ENCODE data around the gene VDAC1. TPM values are rescaled to one million over a fixed set of nuclear protein-coding genes. Genes with fewer than 3 reads are reported as not detected.

Gene VDAC1
- total and polyA plus RNA-seq, 2 donors (not counting 3 experiments of a cell fraction or from before 2014, with no cell fraction given), result 116 to 247 TPM

DNA sequence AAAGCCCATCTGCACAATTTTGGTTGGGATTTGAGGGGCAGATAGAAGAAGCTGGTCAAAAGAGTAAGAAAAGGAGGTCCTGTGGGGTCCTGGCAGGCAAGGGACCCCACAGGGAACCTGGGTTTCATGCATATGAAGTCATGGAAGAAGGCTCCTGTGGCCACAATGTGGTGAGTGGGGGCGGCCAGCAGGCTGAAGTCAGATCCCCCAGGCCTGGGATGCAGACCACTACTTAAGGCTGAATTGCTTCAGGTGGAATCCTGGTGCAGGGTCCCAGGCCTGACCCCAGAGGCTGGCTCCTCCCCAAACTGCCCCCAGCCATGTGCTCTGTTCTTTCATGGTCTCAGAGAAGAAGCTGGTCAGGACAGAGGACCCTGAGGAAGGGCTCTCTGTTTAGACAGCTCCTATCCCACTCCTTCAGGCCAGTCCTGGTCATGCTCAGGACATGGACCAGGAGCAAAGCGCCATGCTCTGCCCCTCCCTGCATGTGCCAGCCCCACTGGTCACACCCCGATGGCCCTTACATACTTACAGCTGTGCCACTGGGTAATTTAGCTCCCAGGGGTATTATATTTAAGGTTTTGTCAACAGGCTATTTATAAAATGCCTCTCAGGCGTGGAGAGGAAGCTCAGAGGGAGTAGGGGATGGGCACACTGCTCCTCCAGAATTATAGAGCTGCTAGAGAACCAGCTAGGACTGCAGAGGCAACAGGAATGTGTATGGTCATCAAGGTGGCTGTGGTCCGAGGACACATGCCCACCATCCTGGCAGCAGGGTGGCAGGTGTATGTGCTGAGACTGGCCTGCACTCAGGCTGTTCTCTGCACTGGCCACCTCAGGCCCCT, 69.7 kb downstream of the VDAC1 start:
- H3K27me3 ChIP-seq (ENCODE audit: control insufficient read depth in 2 of 2, insufficient read depth in 2 of 2, low read length in 2 of 2), result no peaks in the 10 kb centered on the region
- no peak for FAIRE-seq
- no TSS peak for BruUV-seq (replicated peaks)
- H3K4me3 ChIP-seq (replicated peaks in 1 of 3; ENCODE audit: insufficient read depth in 1 of 3, low read depth in 1 of 3, low read length in 3 of 3), result no peak overlapping the region
- no peak overlapping the region for H3K4me2 ChIP-seq (ENCODE audit: insufficient read depth, low read length)
- no peaks in the 10 kb centered on the region for H4K20me1 ChIP-seq (replicated peaks; ENCODE audit: control insufficient read depth, extremely low read depth, insufficient read depth, low read length)
- no peak overlapping the region for H3K9ac ChIP-seq (replicated peaks; ENCODE audit: extremely low read depth, insufficient read depth, low read length)
- H2AFZ ChIP-seq (ENCODE audit: low read depth, low read length), result no peak overlapping the region
- peaks cover 3% of the 10 kb centered on the region for H3K4me1 ChIP-seq (ENCODE audit: control insufficient read depth, extremely low read depth, insufficient read depth, low read length)
- intact Hi-C loops (cut with micrococcal nuclease) (no loop called here), dilution Hi-C loops (cut with MboI; ENCODE audit: extremely low pct_ligation_motif_present, low sequenced_read_pairs) (no loop called here)
- H3K36me3 ChIP-seq (ENCODE audit: control insufficient read depth in 2 of 2, extremely low read depth in 1 of 2, insufficient read depth in 2 of 2, low read length in 2 of 2), result no peaks in the 10 kb centered on the region
- H3K9me3 ChIP-seq (replicated peaks; ENCODE audit: control insufficient read depth, insufficient read depth, low read length), result no peaks in the 10 kb centered on the region
- no peak for TF ChIP-seq EZH2 (IDR thresholded peaks at IDR 0.05; ENCODE audit: borderline replicate concordance, low read depth, low read length, severe bottlenecking)
- TF ChIP-seq, protein P1, sequence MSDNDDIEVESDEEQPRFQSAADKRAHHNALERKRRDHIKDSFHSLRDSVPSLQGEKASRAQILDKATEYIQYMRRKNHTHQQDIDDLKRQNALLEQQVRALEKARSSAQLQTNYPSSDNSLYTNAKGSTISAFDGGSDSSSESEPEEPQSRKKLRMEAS (IDR thresholded peaks at IDR 0.05; ENCODE audit: insufficient read depth, insufficient read length), result no peak
- TF ChIP-seq FOS (IDR thresholded peaks at IDR 0.05; ENCODE audit: borderline replicate concordance, insufficient read depth, low read length), result no peak
- TF ChIP-seq POLR2A (IDR thresholded peaks at IDR 0.05; ENCODE audit: low read depth, low read length), result no peak
- TF ChIP-seq JUN (IDR thresholded peaks at IDR 0.05; ENCODE audit: borderline replicate concordance, insufficient read depth, insufficient read length, low read depth), result no peak
- ChIA-PET POLR2A (no interaction called here), CTCF (no interaction called here)
- H3K79me2 ChIP-seq (ENCODE audit: control insufficient read depth, insufficient read depth, low read length), result no peaks in the 10 kb centered on the region
- DNase-seq (ENCODE audit: low read depth, low spot score), result no peak
- H3K27ac ChIP-seq (ENCODE audit: insufficient read depth, low read depth, low read length), result no peak overlapping the region
- no peaks in the 10 kb centered on the region for H3K9me1 ChIP-seq (replicated peaks; ENCODE audit: control insufficient read depth, extremely low read depth, insufficient read depth, low read length)

DNA sequence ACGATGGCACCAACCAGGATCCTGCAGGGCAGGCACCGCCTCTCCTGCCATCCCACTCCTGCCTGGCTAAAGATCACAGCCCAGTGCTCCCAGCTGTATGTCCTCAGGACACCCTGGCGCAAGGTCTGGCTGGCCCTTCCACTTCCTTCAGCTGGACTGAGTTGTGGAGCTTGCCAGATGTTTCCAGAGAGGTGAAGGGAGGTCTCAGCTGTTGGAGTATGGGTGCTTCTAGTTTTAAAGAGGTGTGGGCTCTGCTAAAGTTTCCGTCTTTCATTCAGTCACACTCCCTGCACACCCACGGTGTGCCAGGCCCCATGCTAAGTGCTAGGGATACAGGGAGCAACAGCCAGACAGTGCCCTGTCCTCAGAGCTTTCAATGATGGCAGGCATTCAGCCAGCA, 70.5 kb downstream of the VDAC1 start:
- ChIA-PET POLR2A (no interaction called here), CTCF (no interaction called here)
- intact Hi-C loops (cut with micrococcal nuclease) (no loop called here), dilution Hi-C loops (cut with MboI; ENCODE audit: extremely low pct_ligation_motif_present, low sequenced_read_pairs) (no loop called here)
- FAIRE-seq (no peak), DNase-seq (ENCODE audit: low read depth, low spot score) (no peak)
- no peaks in the 10 kb centered on the region for H3K9me1 ChIP-seq (replicated peaks; ENCODE audit: control insufficient read depth, extremely low read depth, insufficient read depth, low read length)
- no peak overlapping the region for H3K27ac ChIP-seq (ENCODE audit: insufficient read depth, low read depth, low read length)
- no peaks in the 10 kb centered on the region for H4K20me1 ChIP-seq (replicated peaks; ENCODE audit: control insufficient read depth, extremely low read depth, insufficient read depth, low read length)
- no peak overlapping the region for H3K4me3 ChIP-seq (replicated peaks in 1 of 3; ENCODE audit: insufficient read depth in 1 of 3, low read depth in 1 of 3, low read length in 3 of 3)
- H3K4me2 ChIP-seq (ENCODE audit: insufficient read depth, low read length), result no peak overlapping the region
- no peaks in the 10 kb centered on the region for H3K79me2 ChIP-seq (ENCODE audit: control insufficient read depth, insufficient read depth, low read length)
- H3K27me3 ChIP-seq (ENCODE audit: control insufficient read depth in 2 of 2, insufficient read depth in 2 of 2, low read length in 2 of 2), result no peaks in the 10 kb centered on the region
- H3K9ac ChIP-seq (replicated peaks; ENCODE audit: extremely low read depth, insufficient read depth, low read length), result no peak overlapping the region
- BruUV-seq (replicated peaks), result no TSS peak
- TF ChIP-seq GATA2 (IDR thresholded peaks at IDR 0.05; ENCODE audit: insufficient read depth, insufficient read length, low read depth, low read length) (no peak), POLR2AphosphoS5 (IDR thresholded peaks at IDR 0.05; ENCODE audit: insufficient read depth, low read depth, low read length) (no peak), MYC (IDR thresholded peaks at IDR 0.05; ENCODE audit: low read depth, low read length) (no peak), POLR2A (IDR thresholded peaks at IDR 0.05; ENCODE audit: low read depth, low read length) (no peak), JUN (IDR thresholded peaks at IDR 0.05; ENCODE audit: borderline replicate concordance, insufficient read depth, insufficient read length, low read depth) (no peak), EZH2 (IDR thresholded peaks at IDR 0.05; ENCODE audit: borderline replicate concordance, low read depth, low read length, severe bottlenecking) (no peak), FOS (IDR thresholded peaks at IDR 0.05; ENCODE audit: borderline replicate concordance, insufficient read depth, low read length) (no peak)
- TF ChIP-seq, protein P1 (IDR thresholded peaks at IDR 0.05; ENCODE audit: insufficient read depth, insufficient read length), result no peak
- TF ChIP-seq, protein P2, sequence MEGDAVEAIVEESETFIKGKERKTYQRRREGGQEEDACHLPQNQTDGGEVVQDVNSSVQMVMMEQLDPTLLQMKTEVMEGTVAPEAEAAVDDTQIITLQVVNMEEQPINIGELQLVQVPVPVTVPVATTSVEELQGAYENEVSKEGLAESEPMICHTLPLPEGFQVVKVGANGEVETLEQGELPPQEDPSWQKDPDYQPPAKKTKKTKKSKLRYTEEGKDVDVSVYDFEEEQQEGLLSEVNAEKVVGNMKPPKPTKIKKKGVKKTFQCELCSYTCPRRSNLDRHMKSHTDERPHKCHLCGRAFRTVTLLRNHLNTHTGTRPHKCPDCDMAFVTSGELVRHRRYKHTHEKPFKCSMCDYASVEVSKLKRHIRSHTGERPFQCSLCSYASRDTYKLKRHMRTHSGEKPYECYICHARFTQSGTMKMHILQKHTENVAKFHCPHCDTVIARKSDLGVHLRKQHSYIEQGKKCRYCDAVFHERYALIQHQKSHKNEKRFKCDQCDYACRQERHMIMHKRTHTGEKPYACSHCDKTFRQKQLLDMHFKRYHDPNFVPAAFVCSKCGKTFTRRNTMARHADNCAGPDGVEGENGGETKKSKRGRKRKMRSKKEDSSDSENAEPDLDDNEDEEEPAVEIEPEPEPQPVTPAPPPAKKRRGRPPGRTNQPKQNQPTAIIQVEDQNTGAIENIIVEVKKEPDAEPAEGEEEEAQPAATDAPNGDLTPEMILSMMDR (IDR thresholded peaks at IDR 0.05; ENCODE audit: extremely low read depth in 1 of 2, insufficient read depth in 1 of 2, low read depth in 1 of 2, low read length in 2 of 2), result no peak
- H3K9me3 ChIP-seq (replicated peaks; ENCODE audit: control insufficient read depth, insufficient read depth, low read length), result no peaks in the 10 kb centered on the region
- no peaks in the 10 kb centered on the region for H3K36me3 ChIP-seq (ENCODE audit: control insufficient read depth in 2 of 2, extremely low read depth in 1 of 2, insufficient read depth in 2 of 2, low read length in 2 of 2)
- H2AFZ ChIP-seq (ENCODE audit: low read depth, low read length), result no peak overlapping the region
- peaks cover 3% of the 10 kb centered on the region for H3K4me1 ChIP-seq (ENCODE audit: control insufficient read depth, extremely low read depth, insufficient read depth, low read length)

Data from endothelial cell of umbilical vein (primary cell).